ENCODE measurements around the gene CDK10. TPM values are rescaled to one million over a fixed set of nuclear protein-coding genes. Genes with fewer than 3 reads are reported as not detected.
A peak's percentile ranks its signal among the peaks of the same experiment; 100 is the strongest.

Gene CDK10
- total and polyA plus RNA-seq, 10 of the 15 experiments (the other 5 are each of a cell fraction or from before 2014, with no cell fraction given): 1.5 to 58.7 (median 36.0) TPM

DNA sequence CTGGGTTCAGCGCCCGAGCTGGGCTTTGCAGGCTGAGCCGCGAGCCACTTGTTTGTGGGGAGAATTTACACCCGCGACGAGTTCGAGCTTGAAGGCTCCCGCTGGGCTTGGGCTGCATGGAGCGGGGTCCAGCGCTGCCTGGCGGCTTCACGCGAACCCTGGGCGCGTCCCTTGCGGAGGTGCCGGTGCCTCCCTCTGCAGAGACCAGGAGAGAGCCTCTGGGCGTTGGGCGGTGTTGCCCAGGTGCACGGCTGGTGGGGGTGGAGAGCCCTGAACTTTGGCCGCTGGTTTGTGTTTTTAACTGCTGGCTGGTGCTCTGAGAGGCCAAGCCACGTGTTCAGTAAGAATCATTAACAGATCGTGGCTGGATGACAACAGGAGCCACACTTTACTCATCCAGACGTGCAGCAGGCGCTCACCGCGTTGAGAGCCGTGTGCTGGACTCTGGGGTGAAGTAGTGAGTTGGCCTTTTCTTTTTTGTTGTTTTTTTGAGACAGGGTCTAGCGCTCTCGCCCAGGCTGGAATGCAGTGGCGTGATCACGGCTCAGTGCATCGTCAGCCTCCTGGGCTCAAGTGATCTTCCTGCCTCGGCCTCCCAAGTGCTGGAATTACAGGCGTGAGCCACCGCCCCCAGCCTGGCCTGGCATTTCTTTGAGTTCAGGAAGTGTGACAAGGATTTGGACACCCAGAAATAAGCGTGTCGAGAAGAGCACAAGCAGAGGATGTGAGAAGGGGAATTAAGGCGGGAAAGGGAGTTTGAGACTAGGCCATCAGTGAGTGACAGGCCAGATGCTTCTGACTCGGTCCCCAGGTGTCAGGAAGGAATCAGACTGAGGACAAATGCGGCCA lies 827 bp downstream of the CDK10 start (continued):
- TF ChIP-seq HDAC6 (IDR thresholded peaks at IDR 0.05; ENCODE audit: unreplicated experiment) (no peak), MEF2B (IDR thresholded peaks at IDR 0.05; ENCODE audit: partially characterized antibody, poor library complexity, severe bottlenecking) (peak; percentile 11), HCFC1 (IDR thresholded peaks at IDR 0.05; ENCODE audit: low read length) (0 out of 2 replicates have a peak, but pooled peaks have one; percentile 19), ATF7 (IDR thresholded peaks at IDR 0.05; ENCODE audit: low read depth) (0 out of 2 replicates have a peak, but pooled peaks have one; percentile 19), MAX (IDR thresholded peaks at IDR 0.05; ENCODE audit: low read depth, low read length) (peak; percentile 63; the same call in 1 of the 2 replicates), MXI1 (IDR thresholded peaks at IDR 0.05; ENCODE audit: low read depth, low read length) (peak; percentile 85), NR2C2 (IDR thresholded peaks at IDR 0.05; ENCODE audit: borderline replicate concordance, control insufficient read depth, insufficient read length, low read depth) (no peak), CBX5 (IDR thresholded peaks at IDR 0.05; ENCODE audit: low read depth) (no peak), TCF12 (IDR thresholded peaks at IDR 0.05; ENCODE audit: low read depth, low read length) (peak; percentile 7; the same call in 1 of the 2 replicates), FOXK2 (IDR thresholded peaks at IDR 0.05) (peak; percentile 81), ZNF217 (IDR thresholded peaks at IDR 0.05) (no peak)
- TF ChIP-seq, protein P1, sequence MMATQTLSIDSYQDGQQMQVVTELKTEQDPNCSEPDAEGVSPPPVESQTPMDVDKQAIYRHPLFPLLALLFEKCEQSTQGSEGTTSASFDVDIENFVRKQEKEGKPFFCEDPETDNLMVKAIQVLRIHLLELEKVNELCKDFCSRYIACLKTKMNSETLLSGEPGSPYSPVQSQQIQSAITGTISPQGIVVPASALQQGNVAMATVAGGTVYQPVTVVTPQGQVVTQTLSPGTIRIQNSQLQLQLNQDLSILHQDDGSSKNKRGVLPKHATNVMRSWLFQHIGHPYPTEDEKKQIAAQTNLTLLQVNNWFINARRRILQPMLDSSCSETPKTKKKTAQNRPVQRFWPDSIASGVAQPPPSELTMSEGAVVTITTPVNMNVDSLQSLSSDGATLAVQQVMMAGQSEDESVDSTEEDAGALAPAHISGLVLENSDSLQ (IDR thresholded peaks at IDR 0.05): peak; percentile 71
- TF ChIP-seq, protein P2, sequence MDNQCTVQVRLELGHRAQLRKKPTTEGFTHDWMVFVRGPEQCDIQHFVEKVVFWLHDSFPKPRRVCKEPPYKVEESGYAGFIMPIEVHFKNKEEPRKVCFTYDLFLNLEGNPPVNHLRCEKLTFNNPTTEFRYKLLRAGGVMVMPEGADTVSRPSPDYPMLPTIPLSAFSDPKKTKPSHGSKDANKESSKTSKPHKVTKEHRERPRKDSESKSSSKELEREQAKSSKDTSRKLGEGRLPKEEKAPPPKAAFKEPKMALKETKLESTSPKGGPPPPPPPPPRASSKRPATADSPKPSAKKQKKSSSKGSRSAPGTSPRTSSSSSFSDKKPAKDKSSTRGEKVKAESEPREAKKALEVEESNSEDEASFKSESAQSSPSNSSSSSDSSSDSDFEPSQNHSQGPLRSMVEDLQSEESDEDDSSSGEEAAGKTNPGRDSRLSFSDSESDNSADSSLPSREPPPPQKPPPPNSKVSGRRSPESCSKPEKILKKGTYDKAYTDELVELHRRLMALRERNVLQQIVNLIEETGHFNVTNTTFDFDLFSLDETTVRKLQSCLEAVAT (IDR thresholded peaks at IDR 0.05): peak; percentile 78; the same call in 1 of the 2 replicates
- TF ChIP-seq, protein P3, sequence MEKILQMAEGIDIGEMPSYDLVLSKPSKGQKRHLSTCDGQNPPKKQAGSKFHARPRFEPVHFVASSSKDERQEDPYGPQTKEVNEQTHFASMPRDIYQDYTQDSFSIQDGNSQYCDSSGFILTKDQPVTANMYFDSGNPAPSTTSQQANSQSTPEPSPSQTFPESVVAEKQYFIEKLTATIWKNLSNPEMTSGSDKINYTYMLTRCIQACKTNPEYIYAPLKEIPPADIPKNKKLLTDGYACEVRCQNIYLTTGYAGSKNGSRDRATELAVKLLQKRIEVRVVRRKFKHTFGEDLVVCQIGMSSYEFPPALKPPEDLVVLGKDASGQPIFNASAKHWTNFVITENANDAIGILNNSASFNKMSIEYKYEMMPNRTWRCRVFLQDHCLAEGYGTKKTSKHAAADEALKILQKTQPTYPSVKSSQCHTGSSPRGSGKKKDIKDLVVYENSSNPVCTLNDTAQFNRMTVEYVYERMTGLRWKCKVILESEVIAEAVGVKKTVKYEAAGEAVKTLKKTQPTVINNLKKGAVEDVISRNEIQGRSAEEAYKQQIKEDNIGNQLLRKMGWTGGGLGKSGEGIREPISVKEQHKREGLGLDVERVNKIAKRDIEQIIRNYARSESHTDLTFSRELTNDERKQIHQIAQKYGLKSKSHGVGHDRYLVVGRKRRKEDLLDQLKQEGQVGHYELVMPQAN (conservative IDR thresholded peaks at IDR 0.05): peak; percentile 36; the same call in 1 of the 2 replicates
